Caco-2 (cell line): Measurements from ENCODE around the gene MUC12. TPM values are rescaled to one million over a fixed set of nuclear protein-coding genes. Genes with fewer than 3 reads are reported as not detected.
A peak's percentile ranks its signal among the peaks of the same experiment; 100 is the strongest.

ENCODE experiments used
- BruUV-seq: library from RNA; stranded (reverse); fragments of 400-500 nt; replicated peaks from 2 replicates; lab custom pipeline; 2021; lab: Mats Ljungman, UMichigan
- CTCF ChIA-PET: fragments of 300-600 bp; sonication (Branson Sonifier 250); formaldehyde crosslinking; loops from one replicate; lab custom pipeline; 2022; ENCODE audit warnings: antibody characterized with exemption; lab: Charles Lee
- POLR2A ChIA-PET: fragments of 300-600 bp; sonication (Branson Sonifier 250); formaldehyde crosslinking; loops from one replicate; lab custom pipeline; 2022; ENCODE audit warnings: antibody characterized with exemption; lab: Charles Lee
- DNase-seq, 2 experiments: peaks; one replicate each; pipeline versions ENCODE4 v3.0.0 to v3.0.0-alpha.2; 2020 to 2022
- H3K27me3 ChIP-seq: replicated peaks from 2 replicates; pipeline ENCODE4 v1.6.0; 2011; ENCODE audit warnings: low read length; ENCODE audit not compliant: control insufficient read depth, insufficient read depth
- H3K36me3 ChIP-seq: 2 replicates; pipeline ENCODE4 v1.5.1; 2011; ENCODE audit warnings: low read length; ENCODE audit not compliant: control insufficient read depth, insufficient read depth
- H3K4me1 ChIP-seq: fragments of 250-450 bp; sonication (Bioruptor Pico); 2 replicates; pipeline ENCODE4 v1.5.1; 2020; ENCODE audit warnings: mild to moderate bottlenecking
- H3K4me3 ChIP-seq: 2 replicates; pipeline ENCODE4 v1.5.1; 2011; ENCODE audit warnings: low read depth, mild to moderate bottlenecking, control low read depth, low read length
- H3K9me3 ChIP-seq: fragments of 250-450 bp; sonication (Bioruptor Pico); 2 replicates; pipeline ENCODE4 v1.5.1; 2020; ENCODE audit warnings: mild to moderate bottlenecking, moderate library complexity
- H3K27ac Mint-ChIP-seq: one replicate; pipeline ENCODE4 v1.8.0; 2022; ENCODE audit warnings: mixed read lengths; ENCODE audit not compliant: unreplicated experiment
- H3K27me3 Mint-ChIP-seq: one replicate; pipeline ENCODE4 v1.8.0; 2022; ENCODE audit warnings: mixed read lengths; ENCODE audit not compliant: insufficient read depth, unreplicated experiment
- H3K36me3 Mint-ChIP-seq: one replicate; pipeline ENCODE4 v1.8.0; 2022; ENCODE audit warnings: mild to moderate bottlenecking, mixed read lengths; ENCODE audit not compliant: insufficient read depth, unreplicated experiment
- H3K4me1 Mint-ChIP-seq: one replicate; pipeline ENCODE4 v1.8.0; 2022; ENCODE audit warnings: low read depth, mixed read lengths; ENCODE audit not compliant: unreplicated experiment
- H3K4me3 Mint-ChIP-seq: one replicate; pipeline ENCODE4 v1.8.0; 2022; ENCODE audit warnings: mild to moderate bottlenecking, moderate library complexity, mixed read lengths; ENCODE audit not compliant: unreplicated experiment
- H3K9me3 Mint-ChIP-seq: one replicate; pipeline ENCODE4 v1.8.0; 2022; ENCODE audit warnings: mixed read lengths; ENCODE audit not compliant: unreplicated experiment
- CTCF ChIP-seq, 2 experiments: fragments of 200-600 bp in 1 of 2; IDR thresholded peaks; 1 replicate in 1 of 2; 2 replicates in 1 of 2; pipeline versions ENCODE4 v1.5.1 to v1.8.0; 2011 to 2022; ENCODE audit warnings: antibody characterized with exemption in 1 of 2, control low read depth in 1 of 2, inconsistent platforms in 1 of 2, low read depth in 1 of 2, low read length in 1 of 2, mild to moderate bottlenecking in 1 of 2, moderate library complexity in 1 of 2; ENCODE audit not compliant: insufficient read depth in 1 of 2, severe bottlenecking in 1 of 2, unreplicated experiment in 1 of 2
- intact Hi-C: fragments of 100-400 bp; cut with micrococcal nuclease; formaldehyde crosslinking; loops from one replicate; pipeline ENCODE4 v1.10.0; 2022; ENCODE audit not compliant: unreplicated experiment
- total RNA-seq: library from RNA; stranded (reverse); gene quantifications from 2 replicates; pipeline ENCODE4 v1.2.3, GENCODE V29; 2022

The MUC12 gene
- total RNA-seq, 1 experiment from 2014 or later, result 0.16 TPM

DNA sequence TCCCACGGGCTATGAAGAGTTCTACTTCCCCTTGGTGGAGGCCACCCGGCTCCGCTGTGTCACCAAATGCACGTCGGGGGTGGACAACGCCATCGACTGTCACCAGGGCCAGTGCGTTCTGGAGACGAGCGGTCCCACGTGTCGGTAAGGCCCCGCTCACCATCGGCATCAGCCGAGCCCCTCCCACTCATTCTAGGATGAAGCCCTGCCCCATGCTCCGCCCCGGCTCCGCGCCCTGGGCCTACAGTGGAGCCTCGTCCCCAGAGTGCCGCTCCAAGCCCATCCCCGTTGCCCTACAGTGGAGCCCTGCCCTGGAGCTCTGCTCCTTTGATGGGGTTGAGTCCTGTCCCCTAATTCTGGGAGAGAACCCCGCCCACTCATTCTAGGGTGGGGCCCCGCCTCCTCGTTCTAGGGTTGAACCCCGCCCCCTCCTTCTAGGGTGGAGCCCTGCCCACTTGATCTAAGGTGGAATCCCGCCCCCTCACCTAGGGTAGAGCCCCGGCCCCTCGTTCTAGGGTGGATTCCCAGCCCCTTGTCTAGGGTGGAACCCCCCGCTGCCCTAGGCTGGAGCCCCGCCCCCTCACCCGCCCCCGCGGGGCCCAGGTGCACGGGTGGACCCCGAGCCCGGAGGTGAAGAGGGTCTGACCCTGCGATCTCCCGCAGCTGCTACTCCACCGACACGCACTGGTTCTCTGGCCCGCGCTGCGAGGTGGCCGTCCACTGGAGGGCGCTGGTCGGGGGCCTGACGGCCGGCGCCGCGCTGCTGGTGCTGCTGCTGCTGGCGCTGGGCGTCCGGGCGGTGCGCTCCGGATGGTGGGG is 3.4 kb upstream of the MUC12 start:
- intact Hi-C loops, result loop anchor here (1.0 to 5.0 kb wide), 4 partner anchors 8 to 111 kb away; partner anchors contain the start of gene ACHE
- peak overlapping the region; percentile 57 for H3K4me3 ChIP-seq
- H3K27ac Mint-ChIP-seq, result peak overlapping the region; percentile 60
- H3K9me3 Mint-ChIP-seq, result no peaks in the 10 kb centered on the region
- H3K4me3 Mint-ChIP-seq, result peak overlapping the region; percentile 78
- ChIA-PET CTCF (interaction anchor here (0.5 to 1.6 kb wide), 20 partner anchors 8 to 1623 kb away, joined by 3 to 12 read pairs (median 4); partner anchors contain the start of genes ACHE, SLC12A9 and UFSP1), POLR2A (interaction anchor here (0.6 to 1.0 kb wide), 2 partner anchors 70 to 1465 kb away, joined by 4 to 8 read pairs; partner anchors contain the start of gene ACHE)
- BruUV-seq, result no TSS peak
- TF ChIP-seq CTCF (IDR thresholded peaks at IDR 0.05; ENCODE audit: insufficient read depth in 1 of 2, low read depth in 1 of 2, low read length in 1 of 2, severe bottlenecking in 1 of 2, unreplicated experiment in 1 of 2), result peak; percentile 96 to 98
- H3K27me3 ChIP-seq, result no peaks in the 10 kb centered on the region
- no peaks in the 10 kb centered on the region for H3K9me3 ChIP-seq
- no peaks in the 10 kb centered on the region for H3K36me3 ChIP-seq
- peaks cover 9% of the 10 kb centered on the region for H3K27me3 Mint-ChIP-seq
- peak; percentile 94 to 99 for DNase-seq
- peaks cover 7% of the 10 kb centered on the region for H3K36me3 Mint-ChIP-seq
- peaks cover 17% of the 10 kb centered on the region for H3K4me1 Mint-ChIP-seq
- H3K4me1 ChIP-seq, result peaks cover 13% of the 10 kb centered on the region

- no peak for TF ChIP-seq CTCF (IDR thresholded peaks at IDR 0.05; ENCODE audit: insufficient read depth in 1 of 2, low read depth in 1 of 2, low read length in 1 of 2, severe bottlenecking in 1 of 2, unreplicated experiment in 1 of 2)
- peak overlapping the region; percentile 78 for H3K4me3 Mint-ChIP-seq
- Histone ChIP-seq H3K4me3 (peak overlapping the region; percentile 57), H3K4me1 (peaks cover 13% of the 10 kb centered on the region), H3K36me3 (no peaks in the 10 kb centered on the region), H3K27me3 (no peaks in the 10 kb centered on the region), H3K9me3 (no peaks in the 10 kb centered on the region)
- peak overlapping the region; percentile 12 for H3K27ac Mint-ChIP-seq
- intact Hi-C loops, result loop anchor here (1.0 to 5.0 kb wide), 4 partner anchors 8 to 111 kb away; partner anchors contain the start of gene ACHE
- BruUV-seq, result TSS peak; percentile 73
- CTCF ChIA-PET, result interaction anchor here (0.7 to 1.3 kb wide), 7 partner anchors 9 to 114 kb away, joined by 4 to 12 read pairs (median 7); partner anchors contain the start of genes SLC12A9 and UFSP1
- POLR2A ChIA-PET, result no interaction called here
- peaks cover 7% of the 10 kb centered on the region for H3K36me3 Mint-ChIP-seq
- peak; percentile 30 to 60 for DNase-seq
- H3K27me3 Mint-ChIP-seq, result peaks cover 9% of the 10 kb centered on the region
- H3K9me3 Mint-ChIP-seq, result no peaks in the 10 kb centered on the region
- peaks cover 17% of the 10 kb centered on the region for H3K4me1 Mint-ChIP-seq
Measured at GRCh38 chr7:100966542-100967291, 2.6 kb upstream of the MUC12 start.

DNA sequence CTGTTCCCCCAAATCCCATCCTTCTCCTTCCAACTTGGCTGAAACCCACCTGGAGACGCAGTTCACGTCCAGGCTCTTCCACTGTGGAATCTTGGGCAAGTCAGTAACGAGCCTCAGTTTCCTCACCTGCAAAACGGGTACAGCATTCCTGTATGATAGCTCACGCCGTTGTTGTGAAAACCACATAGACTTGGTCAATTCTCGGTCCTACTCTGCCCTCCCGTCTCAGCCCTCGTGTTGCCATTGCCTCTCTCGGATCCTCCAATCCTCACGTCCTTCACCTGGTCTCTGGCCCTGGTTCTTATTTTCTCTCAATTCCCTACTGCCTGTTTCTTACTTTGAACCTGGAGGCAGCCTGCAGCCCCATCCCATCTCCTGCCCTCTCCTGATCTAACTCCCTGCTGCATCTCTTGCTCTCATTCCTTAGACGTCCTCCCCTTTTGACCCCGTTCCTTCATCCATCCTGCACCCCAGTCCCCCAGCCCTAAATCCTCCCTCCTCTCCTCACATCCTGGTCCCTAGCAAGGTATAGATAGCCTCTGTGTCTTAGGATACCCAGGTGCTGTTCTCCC is 2.0 kb upstream of the MUC12 start:
- no TSS peak for BruUV-seq
- Mint-ChIP-seq H3K27me3 (peaks cover 9% of the 10 kb centered on the region), H3K27ac (peak overlapping the region; percentile 12), H3K4me1 (peaks cover 17% of the 10 kb centered on the region), H3K4me3 (peak overlapping the region; percentile 78), H3K36me3 (peaks cover 7% of the 10 kb centered on the region), H3K9me3 (no peaks in the 10 kb centered on the region)
- Histone ChIP-seq H3K4me1 (peaks cover 13% of the 10 kb centered on the region), H3K4me3 (no peak overlapping the region), H3K9me3 (no peaks in the 10 kb centered on the region), H3K27me3 (no peaks in the 10 kb centered on the region), H3K36me3 (no peaks in the 10 kb centered on the region)
- intact Hi-C loops, result loop anchor here (5.0 kb wide), 1 partner anchor 110 kb away; no protein-coding TSS in a partner anchor
- no peak for DNase-seq
- CTCF ChIA-PET, result no interaction called here
- POLR2A ChIA-PET, result no interaction called here
- TF ChIP-seq CTCF (IDR thresholded peaks at IDR 0.05; ENCODE audit: insufficient read depth in 1 of 2, low read depth in 1 of 2, low read length in 1 of 2, severe bottlenecking in 1 of 2, unreplicated experiment in 1 of 2), result no peak
